Measurements from ENCODE around the gene PPFIBP1.

PPFIBP1 gene

GRCh38 chr12:27674989-27675388 is 151.0 kb downstream of the PPFIBP1 start:
- DNase-seq: no peak

DNA sequence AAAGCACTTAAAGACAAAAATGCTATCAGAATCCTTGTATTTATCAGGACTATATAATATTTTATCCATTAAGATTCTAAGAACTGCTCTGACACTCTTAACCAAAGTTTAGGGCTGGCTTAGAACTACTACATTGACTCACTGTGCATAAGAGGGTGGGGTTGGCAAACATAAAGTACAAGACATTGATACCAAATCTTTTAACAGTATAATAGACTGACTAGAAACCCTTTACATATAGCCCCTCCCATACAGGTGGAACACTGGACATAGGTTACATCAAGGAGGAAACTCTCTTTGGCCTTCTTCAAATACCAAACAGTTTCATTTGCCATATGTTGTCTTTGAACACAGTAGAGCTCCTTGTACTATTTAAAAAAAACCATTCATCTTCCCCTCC is 156.6 kb downstream of the PPFIBP1 start:
- no peak for DNase-seq

- DNase-seq: no peak
These were observed 158.5 kb downstream of the PPFIBP1 start for GRCh38 chr12:27682534-27682933.

GRCh38 chr12:27685274-27685673 is 161.3 kb downstream of the PPFIBP1 start:
- DNase-seq: no peak

- no peak for DNase-seq
These were observed 162.1 kb downstream of the PPFIBP1 start for GRCh38 chr12:27686147-27686546.

GRCh38 chr12:27688671-27689070 is 164.7 kb downstream of the PPFIBP1 start:
- DNase-seq: no peak

DNA sequence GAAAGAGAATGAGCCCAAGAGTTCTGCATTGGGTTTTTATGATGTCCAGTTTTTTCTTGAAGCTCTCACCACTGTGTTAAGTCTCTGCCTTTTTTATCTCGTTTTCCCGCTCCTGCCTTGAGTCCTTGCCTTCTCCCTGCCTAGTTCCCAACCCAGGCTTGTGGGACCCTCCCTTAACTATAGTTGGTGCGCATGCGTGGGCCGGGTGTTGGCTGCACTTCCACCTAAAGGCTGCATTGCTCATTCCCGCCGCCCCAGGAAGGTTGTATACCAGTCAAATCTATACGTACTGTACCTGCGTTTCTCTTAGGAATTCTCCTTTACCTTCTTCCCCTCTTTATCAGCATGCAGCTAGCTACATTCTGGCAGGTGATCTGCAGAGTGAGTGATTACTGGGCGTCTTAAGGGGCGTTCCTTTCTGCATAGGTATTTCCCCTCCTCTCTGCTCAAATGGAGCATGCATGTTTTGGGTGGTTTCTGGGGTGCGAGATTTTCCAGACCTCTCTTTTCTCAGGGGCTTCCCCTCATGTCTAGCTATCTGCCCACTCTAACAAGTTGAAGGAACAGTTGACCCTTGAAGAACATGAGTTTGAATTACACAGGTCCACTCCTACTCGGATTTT is 165.7 kb downstream of the PPFIBP1 start:
- no peak for DNase-seq

GRCh38 chr12:27693403-27693802 is 169.4 kb downstream of the PPFIBP1 start:
- DNase-seq: no peak

DNA sequence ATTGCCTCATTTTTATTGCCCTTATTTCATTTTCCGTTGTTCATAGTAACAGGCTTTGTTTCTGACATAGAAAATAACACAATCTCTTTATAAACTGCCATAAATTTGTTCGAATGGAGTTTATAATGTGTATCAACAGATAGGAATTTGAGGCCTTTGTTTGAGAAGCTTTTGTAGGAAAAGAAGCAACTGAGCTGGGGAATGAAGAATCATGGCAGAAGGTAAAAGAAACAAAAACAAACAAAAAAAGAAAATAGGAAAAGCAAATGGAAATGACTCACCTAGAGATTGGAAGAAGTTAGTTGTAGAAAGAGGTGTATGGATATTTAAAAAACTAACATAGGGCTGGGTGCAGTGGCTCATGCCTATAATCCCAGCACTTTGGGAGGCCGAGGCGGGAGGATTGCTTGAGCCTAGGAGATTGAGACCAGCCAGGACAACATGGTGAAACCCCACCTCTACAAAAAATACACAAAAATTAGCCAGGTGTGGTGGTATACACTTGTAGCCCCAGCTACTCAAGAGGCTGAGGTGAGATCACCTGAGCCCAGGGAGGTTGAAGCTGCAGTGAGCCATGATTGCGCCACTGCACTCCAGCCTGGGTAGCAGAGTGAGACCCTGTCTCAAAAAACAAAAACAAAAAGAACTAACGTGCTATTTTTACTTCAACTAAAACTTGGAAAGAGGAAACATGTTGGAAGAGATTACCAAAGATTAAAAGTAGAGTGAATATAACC is 171.7 kb downstream of the PPFIBP1 start:
- DNase-seq: no peak

DNA sequence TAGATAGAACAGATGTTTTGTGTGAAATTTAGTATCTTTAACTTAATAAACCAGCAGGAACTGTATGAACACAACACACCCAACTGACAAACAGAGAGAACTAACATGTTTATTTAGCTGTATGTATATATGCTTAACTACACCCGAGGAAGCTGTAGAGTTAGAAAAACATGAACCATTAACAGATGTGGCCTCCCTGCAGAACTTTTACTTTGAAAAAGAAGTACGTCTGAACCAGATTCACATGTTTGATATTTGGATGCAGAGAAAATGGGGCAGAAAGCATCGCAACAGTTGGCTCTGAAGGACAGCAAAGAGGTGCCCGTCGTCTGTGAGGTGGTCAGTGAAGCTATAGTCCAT is 172.3 kb downstream of the PPFIBP1 start, which contains the start of gene REP15:
Gene REP15 (plus strand): TSS at position 155 of the 360 bp plus-strand sequence. CDS start 116 bp downstream, at position 271.
- DNase-seq: no peak

GRCh38 chr12:27696864-27697564 is 173.0 kb downstream of the PPFIBP1 start:
- DNase-seq: no peak

DNA sequence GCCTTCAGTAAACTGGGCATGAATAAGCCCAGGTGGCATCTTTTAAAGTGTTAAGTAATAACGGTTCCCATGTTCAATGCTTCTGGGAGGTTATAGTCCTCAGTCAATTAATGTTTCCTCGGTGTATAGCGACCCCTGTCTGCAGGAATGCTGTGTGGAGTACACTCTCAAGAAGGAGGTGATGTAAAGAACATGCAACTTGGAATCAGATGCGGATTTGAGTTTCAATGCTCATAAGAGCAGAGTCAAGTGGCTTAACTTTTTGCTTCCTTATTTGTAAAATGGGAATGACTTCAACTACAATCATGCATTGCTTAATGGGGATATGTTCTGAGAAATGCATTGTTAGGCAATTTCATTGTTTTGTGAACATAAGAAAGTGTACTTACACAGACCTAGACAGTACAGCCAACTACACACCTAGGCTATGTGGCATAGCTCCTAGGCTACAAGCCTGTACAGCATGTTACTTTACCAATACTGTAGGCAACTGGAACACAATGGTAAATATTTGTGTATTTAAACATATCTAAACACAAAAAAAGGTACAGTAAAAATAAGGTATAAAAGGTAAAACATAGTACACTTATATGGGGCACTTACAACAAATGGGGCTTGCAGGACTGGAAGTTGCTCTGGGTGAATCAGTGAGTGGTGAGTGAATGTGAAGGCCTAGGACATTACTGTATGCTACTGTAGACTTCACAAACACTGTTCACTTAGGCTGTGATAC is 179.9 kb downstream of the PPFIBP1 start:
- DNase-seq: peak; percentile 64

GRCh38 chr12:27705263-27705662 is 181.3 kb downstream of the PPFIBP1 start:
- no peak for DNase-seq

GRCh38 chr12:27707216-27707615 is 183.2 kb downstream of the PPFIBP1 start:
- DNase-seq: no peak

GRCh38 chr12:27709212-27709931 is 185.4 kb downstream of the PPFIBP1 start:
- DNase-seq: no peak

GRCh38 chr12:27709932-27710591 is 186.1 kb downstream of the PPFIBP1 start:
- DNase-seq: peak; percentile 80

DNA sequence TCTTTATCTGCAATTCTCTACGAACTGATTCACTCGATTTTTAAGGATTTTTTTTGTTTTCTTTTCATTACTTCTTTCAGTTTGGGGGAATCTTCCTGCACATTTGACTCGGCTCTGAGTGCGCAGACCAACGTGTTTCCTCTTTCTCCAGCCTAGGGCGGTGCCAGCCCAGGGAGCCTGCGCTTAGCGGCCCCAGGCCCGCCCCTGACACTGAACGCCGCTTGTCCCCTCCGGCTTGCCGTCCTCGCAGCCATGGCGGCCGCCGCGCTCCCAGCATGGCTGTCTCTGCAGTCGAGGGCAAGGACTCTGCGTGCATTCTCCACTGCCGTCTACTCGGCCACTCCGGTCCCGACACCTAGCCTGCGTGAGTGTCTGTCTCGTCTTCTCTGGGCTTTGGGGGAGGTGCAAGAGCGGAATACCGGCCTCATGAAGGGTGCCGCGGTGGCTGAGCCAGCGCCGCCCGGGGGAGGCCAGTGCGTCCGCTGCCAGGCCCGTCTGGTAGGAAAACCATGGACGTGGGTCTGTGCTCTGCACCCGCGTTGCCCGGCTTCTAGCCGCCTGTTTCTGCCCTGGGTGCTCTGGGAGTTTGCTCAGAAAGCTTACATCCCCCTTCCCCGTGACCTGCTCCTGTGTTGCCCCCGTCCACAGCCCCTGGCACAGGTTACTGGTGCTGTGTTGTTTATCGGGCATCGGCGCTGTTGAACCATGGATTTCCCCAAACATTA is 186.7 kb downstream of the PPFIBP1 start, which contains the start of gene MRPS35:
Gene MRPS35 (plus strand): TSS at position 241 of the 725 bp plus-strand sequence. CDS start 12 bp downstream, at position 253.
- peak; percentile 80 for DNase-seq

GRCh38 chr12:27711317-27711682 is 187.3 kb downstream of the PPFIBP1 start:
- no peak for DNase-seq

DNA sequence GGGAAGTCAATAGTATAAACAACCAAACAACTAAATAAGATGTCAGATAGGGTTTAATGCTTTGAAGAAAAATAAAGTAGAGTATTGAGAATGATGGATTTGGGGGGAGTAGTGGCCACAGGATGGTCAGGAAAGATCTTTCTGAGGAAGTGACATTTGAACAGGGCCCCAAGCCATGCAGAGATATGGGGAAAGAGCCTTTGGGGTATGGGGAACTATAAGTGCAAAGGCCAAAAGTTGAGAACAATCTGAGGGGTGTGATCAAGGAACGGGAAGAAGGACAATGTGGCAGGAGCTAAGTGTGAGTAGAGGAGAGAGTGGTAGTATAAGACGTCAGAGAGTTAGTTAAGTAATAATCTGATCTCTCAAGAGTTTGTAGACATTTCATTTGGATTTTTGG is 188.0 kb downstream of the PPFIBP1 start:
- DNase-seq: no peak

GRCh38 chr12:27723212-27723611 is 199.2 kb downstream of the PPFIBP1 start:
- DNase-seq: no peak

DNA sequence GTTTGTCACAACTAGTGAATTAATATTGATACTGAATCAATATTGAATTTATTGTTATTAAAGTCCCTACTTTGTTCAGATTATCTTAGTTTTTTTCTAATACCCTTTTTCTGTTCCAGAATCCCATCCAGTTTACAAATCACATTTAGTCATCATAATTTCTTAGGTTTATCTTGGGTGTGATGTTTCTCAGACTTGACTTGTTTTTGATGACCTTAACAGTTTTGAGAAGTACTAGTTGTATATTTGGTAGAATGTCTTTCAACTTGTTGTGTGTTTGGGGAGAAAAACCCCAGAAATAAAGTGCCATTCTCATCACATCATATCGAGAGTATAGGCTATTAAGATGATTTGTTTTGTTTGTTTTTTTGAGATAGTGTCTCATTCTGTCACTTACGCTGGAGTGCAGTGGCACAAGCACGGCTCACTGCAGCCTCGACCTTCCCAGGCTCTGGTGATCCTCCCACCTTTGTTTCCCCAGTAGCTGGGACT is 206.1 kb downstream of the PPFIBP1 start:
- DNase-seq: no peak

All from KG1 (cell line).